ENCODE data around the gene MRGPRF. TPM values are rescaled to one million over a fixed set of nuclear protein-coding genes. Genes with fewer than 3 reads are reported as not detected.

Gene MRGPRF
- total and polyA plus RNA-seq, 2 of the 8 experiments (the other 6 are each of a cell fraction or from before 2014, with no cell fraction given): 7.5 to 11.0 TPM

- no peaks in the 10 kb centered on the region for H3K4me1 ChIP-seq (replicated peaks in 1 of 4; ENCODE audit: control insufficient read depth in 3 of 4, insufficient read depth in 4 of 4, low read length in 3 of 4)
- no peak overlapping the region for H3K56ac ChIP-seq (replicated peaks; ENCODE audit: insufficient read length, low read depth, low read length)
- H2BK120ac ChIP-seq (replicated peaks; ENCODE audit: low read depth, low read length): no peak overlapping the region
- peaks cover 0 to 12% of the 10 kb centered on the region in 2 experiments; a peak in 1 of 4 replicates for H3K79me2 ChIP-seq (ENCODE audit: control insufficient read depth in 1 of 2, insufficient read depth in 2 of 2, low read length in 2 of 2)
- H2BK15ac ChIP-seq (ENCODE audit: low read length): no peak overlapping the region
- no peak overlapping the region for H3K4me3 ChIP-seq (ENCODE audit: extremely low read depth in 1 of 4, insufficient read depth in 2 of 4, low read depth in 3 of 4, low read length in 4 of 4)
- no peak overlapping the region for H3K9ac ChIP-seq (replicated peaks in 1 of 4; ENCODE audit: extremely low read depth in 1 of 4, low read depth in 3 of 4, low read length in 3 of 4)
- H3K14ac ChIP-seq (ENCODE audit: insufficient read length): no peak overlapping the region
- peak overlapping the region; percentile 11; the same call in 1 of the 2 replicates for H4K8ac ChIP-seq (ENCODE audit: extremely low read depth, insufficient read depth, low read length)
- no peaks in the 10 kb centered on the region for H3K9me3 ChIP-seq (ENCODE audit: insufficient read depth in 2 of 2, low read depth in 1 of 2, low read length in 1 of 2)
- no peak overlapping the region for H2BK5ac ChIP-seq (ENCODE audit: low read depth, low read length)
- POLR2A ChIA-PET (ENCODE audit: partially characterized antibody): interaction anchor here (1.3 kb wide), 1 partner anchor 9 kb away, joined by 6 read pairs; the partner anchor contains the start of gene TPCN2
- no peak overlapping the region for H4K5ac ChIP-seq (ENCODE audit: insufficient read length, low read depth, low read length)
- FAIRE-seq (no peak), DNase-seq (ENCODE audit: low read depth in 1 of 2, low spot score in 2 of 2) (no peak)
- H3K23me2 ChIP-seq (ENCODE audit: low read depth, low read length): no peaks in the 10 kb centered on the region
- no peak overlapping the region for H3K4me2 ChIP-seq (ENCODE audit: insufficient read depth in 1 of 2, low read depth in 2 of 2, low read length in 2 of 2)
- 89% methylated on average over 13 of the region's 14 CpGs; no CpG with 5 or more reads in 1 of the 2 experiments for WGBS, 2 experiments (ENCODE audit: extremely low coverage in 1 of 2, insufficient coverage in 1 of 2, insufficient read length in 1 of 2, insufficient replicate concordance in 2 of 2, low coverage in 1 of 2, low lambda C conversion rate in 2 of 2, missing lambda C conversion rate in 1 of 2)
- H3K27me3 ChIP-seq (replicated peaks in 1 of 4; ENCODE audit: control insufficient read depth in 3 of 4, extremely low read depth in 1 of 4, insufficient read depth in 3 of 4, low read length in 3 of 4): no peaks in the 10 kb centered on the region
- H2BK20ac ChIP-seq (ENCODE audit: low read length): no peak overlapping the region
- H2BK12ac ChIP-seq (ENCODE audit: low read depth, low read length): no peak overlapping the region
- H2AK5ac ChIP-seq (ENCODE audit: low read depth, low read length): no peak overlapping the region
- H3K18ac ChIP-seq (ENCODE audit: extremely low read depth, low read length): no peak overlapping the region
- no peak overlapping the region for H3K4ac ChIP-seq (replicated peaks; ENCODE audit: insufficient read length, low read depth, low read length)
- CTCF ChIA-PET (ENCODE audit: partially characterized antibody): interaction anchor here (1.4 kb wide), 1 partner anchor 109 kb away, joined by 3 read pairs; no protein-coding TSS in a partner anchor
- H3K23ac ChIP-seq (ENCODE audit: insufficient read length): no peak overlapping the region
- H4K91ac ChIP-seq (replicated peaks; ENCODE audit: insufficient read length, low read length): no peak overlapping the region
- H4K20me1 ChIP-seq (replicated peaks in 1 of 2; ENCODE audit: control insufficient read depth in 1 of 2, insufficient read depth in 2 of 2, low read length in 2 of 2): peaks cover 2 to 35% of the 10 kb centered on the region in 2 experiments
- peaks cover 18% of the 10 kb centered on the region for H3K79me1 ChIP-seq (ENCODE audit: low read depth, low read length)
- H2AFZ ChIP-seq (ENCODE audit: low read length): no peak overlapping the region
- H3K27ac ChIP-seq (ENCODE audit: low read depth, low read length): no peak overlapping the region
- H3K36me3 ChIP-seq (ENCODE audit: control insufficient read depth in 2 of 4, insufficient read depth in 4 of 4, low read length in 3 of 4): peaks cover 0 to 13% (median 4%) of the 10 kb centered on the region in 4 experiments; a peak in 6 of 8 replicates
- TF ChIP-seq ATF2 (IDR thresholded peaks at IDR 0.05; ENCODE audit: low read length): no peak
- no peak for TF ChIP-seq KDM5A (IDR thresholded peaks at IDR 0.05; ENCODE audit: low read length)
- no peak for TF ChIP-seq CBX8 (IDR thresholded peaks at IDR 0.05; ENCODE audit: borderline replicate concordance, low read depth, low read length)
- TF ChIP-seq ATF3 (IDR thresholded peaks at IDR 0.05; ENCODE audit: insufficient read depth, low read depth, low read length): no peak
- no peak for TF ChIP-seq NANOG (IDR thresholded peaks at IDR 0.05; ENCODE audit: insufficient read depth, low read depth, low read length, poor library complexity, severe bottlenecking)
- TF ChIP-seq TEAD4 (IDR thresholded peaks at IDR 0.05; ENCODE audit: low read depth, low read length): no peak
- TF ChIP-seq RNF2 (IDR thresholded peaks at IDR 0.05; ENCODE audit: borderline replicate concordance, low read depth, low read length, missing control alignments, poor library complexity, severe bottlenecking): no peak
- TF ChIP-seq MAX (IDR thresholded peaks at IDR 0.05): no peak
- TF ChIP-seq CHD1 (IDR thresholded peaks at IDR 0.05; ENCODE audit: low read depth, low read length): no peak
- TF ChIP-seq GTF2F1 (IDR thresholded peaks at IDR 0.05; ENCODE audit: borderline replicate concordance, low read depth, low read length): no peak
- TF ChIP-seq BCL11A (IDR thresholded peaks at IDR 0.05; ENCODE audit: low read depth in 2 of 2, low read length in 2 of 2): no peak
Measured at GRCh38 chr11:69057801-69058200, 44.8 kb upstream of the MRGPRF start.

Data from H1 (cell line).